Mesenchymal stem cell (in vitro differentiated cells and primary cell): Measurements from ENCODE around the gene PKN1.

Experiments
- DNase-seq: peaks from one replicate; pipeline ENCODE4 v3.0.0-alpha.2; 2013
- H2AFZ ChIP-seq: one replicate; pipeline ENCODE4 v1.6.1; 2013; ENCODE audit warnings: low read depth, mild to moderate bottlenecking, control low read depth, inconsistent platforms, low read length, moderate library complexity
- H2AK5ac ChIP-seq: 2 replicates; pipeline ENCODE4 v1.6.1; 2013; ENCODE audit warnings: low read length, moderate library complexity, mild to moderate bottlenecking, inconsistent platforms; ENCODE audit not compliant: severe bottlenecking
- H2BK120ac ChIP-seq: one replicate; pipeline ENCODE4 v1.6.1; 2013; ENCODE audit warnings: low read depth, mild to moderate bottlenecking, inconsistent platforms, low read length, moderate library complexity
- H2BK12ac ChIP-seq, 2 experiments: one replicate each; pipeline ENCODE4 v1.6.1; 2013; ENCODE audit warnings: inconsistent platforms in 2 of 2, low read length in 2 of 2, mild to moderate bottlenecking in 2 of 2, moderate library complexity in 2 of 2, control low read depth in 1 of 2
- H2BK15ac ChIP-seq: one replicate; pipeline ENCODE4 v1.6.1; 2013; ENCODE audit warnings: mild to moderate bottlenecking, low read depth, inconsistent platforms; ENCODE audit not compliant: poor library complexity, severe bottlenecking
- H2BK5ac ChIP-seq: 2 replicates; pipeline ENCODE4 v1.6.1; 2013; ENCODE audit warnings: low read depth, mild to moderate bottlenecking, low read length, control low read depth, inconsistent platforms; ENCODE audit not compliant: poor library complexity, severe bottlenecking
- H3K14ac ChIP-seq, 2 experiments: one replicate each; pipeline ENCODE4 v1.6.1; 2013; ENCODE audit warnings: inconsistent platforms in 2 of 2, low read length in 2 of 2, control low read depth in 1 of 2, mild to moderate bottlenecking in 1 of 2, moderate library complexity in 1 of 2
- H3K18ac ChIP-seq, 2 experiments: one replicate each; pipeline ENCODE4 v1.6.1; 2013; ENCODE audit warnings: inconsistent platforms in 2 of 2, low read length in 2 of 2, control low read depth in 1 of 2, low read depth in 1 of 2, mild to moderate bottlenecking in 1 of 2
- H3K23ac ChIP-seq, 2 experiments: one replicate each; pipeline ENCODE4 v1.6.1; 2013; ENCODE audit warnings: inconsistent platforms in 2 of 2, low read length in 2 of 2, mild to moderate bottlenecking in 2 of 2, moderate library complexity in 2 of 2, control low read depth in 1 of 2
- H3K27ac ChIP-seq: 2 replicates; pipeline ENCODE4 v1.5.1; 2013; ENCODE audit warnings: mild to moderate bottlenecking, moderate library complexity, low read length, control low read depth, inconsistent platforms; ENCODE audit not compliant: poor library complexity, severe bottlenecking
- H3K27me3 ChIP-seq, 2 experiments: 2 replicates each; pipeline versions ENCODE4 v1.6.1 to v1.7.0; 2013; ENCODE audit warnings: low read length in 2 of 2, mild to moderate bottlenecking in 2 of 2, moderate library complexity in 2 of 2, control low read depth in 1 of 2, inconsistent platforms in 1 of 2; ENCODE audit not compliant: control insufficient read depth in 1 of 2, insufficient read depth in 1 of 2
- H3K36me3 ChIP-seq, 2 experiments: 2 replicates each; pipeline versions ENCODE4 v1.6.1 to v1.7.0; 2013; ENCODE audit warnings: low read length in 2 of 2, control low read depth in 1 of 2, inconsistent platforms in 1 of 2, low read depth in 1 of 2, mild to moderate bottlenecking in 1 of 2; ENCODE audit not compliant: insufficient read depth in 2 of 2, control insufficient read depth in 1 of 2
- H3K4ac ChIP-seq, 2 experiments: one replicate each; pipeline ENCODE4 v1.6.1; 2013; ENCODE audit warnings: inconsistent platforms in 2 of 2, low read length in 2 of 2, mild to moderate bottlenecking in 2 of 2, moderate library complexity in 2 of 2, control low read depth in 1 of 2, low read depth in 1 of 2
- H3K4me1 ChIP-seq: 2 replicates; pipeline ENCODE4 v1.6.1; 2013; ENCODE audit warnings: low read depth, low read length, control low read depth; ENCODE audit not compliant: control insufficient read depth, insufficient read depth
- H3K4me2 ChIP-seq: 2 replicates; pipeline ENCODE4 v1.6.1; 2013; ENCODE audit warnings: low read length, mild to moderate bottlenecking, inconsistent platforms; ENCODE audit not compliant: poor library complexity, severe bottlenecking
- H3K4me3 ChIP-seq, 2 experiments: 2 replicates each; pipeline versions ENCODE4 v1.5.1 to v1.7.0; 2013; ENCODE audit warnings: low read length in 2 of 2, mild to moderate bottlenecking in 2 of 2, control low read depth in 1 of 2, low read depth in 1 of 2; ENCODE audit not compliant: insufficient read depth in 1 of 2
- H3K79me1 ChIP-seq: replicated peaks from 2 replicates; pipeline ENCODE4 v1.6.1; 2013; ENCODE audit warnings: mild to moderate bottlenecking, control low read depth, low read length, inconsistent platforms; ENCODE audit not compliant: poor library complexity, severe bottlenecking
- H3K9ac ChIP-seq: 2 replicates; pipeline ENCODE4 v1.7.0; 2013; ENCODE audit warnings: mild to moderate bottlenecking, low read length, moderate library complexity
- H3K9me3 ChIP-seq: 2 replicates; pipeline ENCODE4 v1.7.0; 2013; ENCODE audit warnings: mild to moderate bottlenecking, low read length; ENCODE audit not compliant: control insufficient read depth
- H4K8ac ChIP-seq: one replicate; pipeline ENCODE4 v1.6.1; 2013; ENCODE audit warnings: inconsistent platforms, mild to moderate bottlenecking, low read length, moderate library complexity
- H4K91ac ChIP-seq: one replicate; pipeline ENCODE4 v1.6.1; 2013; ENCODE audit warnings: mild to moderate bottlenecking, low read length, inconsistent platforms
- WGBS: methylation state at CpG from one replicate; pipeline ENCODE4 v1.1.7; 2013; ENCODE audit warnings: mixed read lengths; 5-methylcytosine and 5-hydroxymethylcytosine counted together

The PKN1 gene

DNA sequence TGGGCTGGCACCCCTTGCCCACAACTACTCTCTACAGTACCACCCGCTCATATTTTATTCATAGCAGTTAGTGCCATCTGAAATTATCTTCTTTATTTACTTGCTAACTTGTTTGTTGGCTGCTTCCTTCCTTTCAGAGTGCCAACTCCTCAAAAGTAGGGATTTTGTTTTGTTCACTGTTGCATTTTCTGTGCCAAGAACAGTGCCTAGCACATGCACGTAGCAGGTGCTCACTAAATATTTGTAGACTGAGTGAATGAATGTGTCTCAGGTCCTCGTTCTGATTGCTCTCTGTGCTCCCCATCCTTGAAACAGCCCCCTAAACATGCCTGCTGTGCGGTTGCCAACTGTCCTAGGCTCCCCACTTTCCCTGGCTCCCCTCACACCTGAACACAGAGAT lies 61.3 kb downstream of the PKN1 start:
- Histone ChIP-seq H3K9ac (peak overlapping the region; percentile 84), H3K79me1 (peaks cover 4% of the 10 kb centered on the region), H3K4me1 (peaks cover 20% of the 10 kb centered on the region), H2BK12ac (peak overlapping the region in 1 of 2 experiments; percentile 23), H2BK15ac (no peak overlapping the region), H2BK120ac (no peak overlapping the region), H4K91ac (no peak overlapping the region), H3K4me2 (peak overlapping the region; percentile 89), H3K18ac (no peak overlapping the region), H3K36me3 (peaks cover 18 to 28% of the 10 kb centered on the region in 2 experiments), H2AFZ (no peak overlapping the region), H3K23ac (peak overlapping the region in 1 of 2 experiments; percentile 46), H3K14ac (no peak overlapping the region), H2BK5ac (no peak overlapping the region), H4K8ac (no peak overlapping the region), H3K9me3 (no peaks in the 10 kb centered on the region), H3K4me3 (peak overlapping the region in 1 of 2 experiments; percentile 89), H3K27ac (no peak overlapping the region), H3K27me3 (no peaks in the 10 kb centered on the region), H2AK5ac (peak overlapping the region; percentile 7), H3K4ac (peak overlapping the region in 1 of 2 experiments; percentile 52)
- DNase-seq = no peak
- 89% methylated on average over 3 of the region's 4 CpGs for WGBS

DNA sequence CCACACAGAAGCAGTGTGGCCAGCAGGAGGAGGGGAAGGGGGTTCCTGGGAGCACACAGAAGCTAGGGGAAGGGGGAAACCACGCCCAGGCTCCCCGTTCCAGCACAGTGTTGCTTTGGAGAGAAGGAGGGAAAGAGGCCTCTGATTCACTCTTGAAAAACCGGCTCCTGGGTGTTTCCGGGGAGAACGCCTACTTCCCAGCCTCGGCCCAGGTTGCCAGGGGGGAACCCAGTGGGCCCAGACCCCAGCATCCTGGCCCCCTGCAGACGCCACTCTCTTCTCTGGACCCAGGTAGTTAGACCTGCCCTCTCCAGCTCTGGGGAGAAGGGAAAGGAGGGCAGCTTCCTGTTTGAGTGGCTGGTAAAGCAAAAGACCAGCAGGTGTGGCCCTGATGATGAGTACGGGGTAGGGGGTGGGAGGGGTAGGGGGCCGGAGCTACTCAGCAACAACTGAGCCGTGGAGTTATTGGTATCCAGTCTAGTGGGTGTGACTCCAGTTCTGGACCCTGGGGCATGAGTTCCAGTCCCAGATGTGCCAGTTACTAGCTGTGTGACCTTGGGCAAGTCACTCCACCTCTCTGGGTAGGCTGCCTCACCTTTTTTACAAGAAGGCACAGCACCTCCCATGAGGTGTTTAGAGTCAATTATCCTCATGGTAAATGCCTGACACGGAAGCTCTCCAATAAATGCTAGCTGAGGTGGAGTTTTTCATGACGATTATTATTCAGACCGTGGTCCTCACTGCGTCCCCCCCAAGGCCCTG lies 62.0 kb downstream of the PKN1 start:
- H2AK5ac ChIP-seq = peak overlapping the region; percentile 7

DNA sequence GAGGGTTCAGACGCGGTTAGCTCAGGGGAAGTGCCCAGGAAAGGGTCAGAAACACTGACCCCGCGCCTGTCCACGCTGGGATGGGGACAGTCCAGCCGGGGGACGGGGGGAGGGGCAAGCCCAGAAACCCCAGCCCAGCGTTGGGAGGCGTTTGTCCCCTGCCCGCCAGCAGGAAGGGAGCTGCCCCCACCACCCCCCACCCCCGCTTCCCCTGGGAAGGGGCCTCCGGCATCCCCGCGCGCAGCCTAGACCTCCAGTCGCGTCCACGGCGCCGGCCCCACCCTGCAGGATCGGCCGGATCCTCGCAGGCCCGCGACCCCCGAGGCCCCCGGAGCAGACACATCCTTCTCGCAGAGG lies 62.5 kb downstream of the PKN1 start:
- Histone ChIP-seq H3K23ac (peak overlapping the region in 1 of 2 experiments; percentile 60), H3K4ac (peak overlapping the region in 1 of 2 experiments; percentile 85), H4K8ac (peak overlapping the region; percentile 62), H3K9ac (peak overlapping the region; percentile 84), H3K4me3 (peak overlapping the region; percentile 74 to 89), H2AK5ac (no peak overlapping the region), H3K14ac (peak overlapping the region in 1 of 2 experiments; percentile 92), H2BK15ac (peak overlapping the region; percentile 68), H4K91ac (peak overlapping the region; percentile 40), H3K9me3 (no peaks in the 10 kb centered on the region), H3K27ac (peak overlapping the region; percentile 1), H3K4me1 (peaks cover 20% of the 10 kb centered on the region), H2AFZ (peak overlapping the region; percentile 51), H3K79me1 (peaks cover 4% of the 10 kb centered on the region), H3K18ac (peak overlapping the region; percentile 53 to 97), H2BK120ac (peak overlapping the region; percentile 93), H3K4me2 (peak overlapping the region; percentile 89), H2BK5ac (no peak overlapping the region), H3K36me3 (peaks cover 14 to 21% of the 10 kb centered on the region in 2 experiments), H3K27me3 (no peaks in the 10 kb centered on the region), H2BK12ac (peak overlapping the region in 1 of 2 experiments; percentile 40)
- no peak for DNase-seq
- WGBS = under 1% methylated on average over 21 of the region's 28 CpGs

More for the DNA sequence above, 62.0 kb downstream of the PKN1 start:
- Histone ChIP-seq H3K9me3 (no peaks in the 10 kb centered on the region), H3K9ac (peak overlapping the region; percentile 84), H3K79me1 (peaks cover 4% of the 10 kb centered on the region), H2BK5ac (no peak overlapping the region), H4K8ac (no peak overlapping the region), H3K23ac (peak overlapping the region in 1 of 2 experiments; percentile 60), H3K4me3 (peak overlapping the region; percentile 74 to 89), H4K91ac (no peak overlapping the region), H3K14ac (peak overlapping the region in 1 of 2 experiments; percentile 92), H2BK120ac (no peak overlapping the region), H3K4me1 (peaks cover 20% of the 10 kb centered on the region), H3K18ac (peak overlapping the region in 1 of 2 experiments; percentile 97), H2BK15ac (no peak overlapping the region), H2BK12ac (peak overlapping the region in 1 of 2 experiments; percentile 42), H3K36me3 (peaks cover 14 to 24% of the 10 kb centered on the region in 2 experiments), H3K4me2 (peak overlapping the region; percentile 89), H2AFZ (peak overlapping the region; percentile 51), H3K27ac (peak overlapping the region; percentile 1), H3K27me3 (no peaks in the 10 kb centered on the region), H3K4ac (peak overlapping the region in 1 of 2 experiments; percentile 85)
- 35% methylated on average over 14 of the region's 14 CpGs for WGBS
- DNase-seq = no peak
